LNCAP (cell line): Measurements from ENCODE around the gene C19orf81.

Experiments
- CTCF ChIP-seq: fragments of 450-650 bp; IDR thresholded peaks from 2 replicates; pipeline ENCODE4 v1.5.1; 2017; ENCODE audit warnings: mild to moderate bottlenecking

C19orf81 gene

DNA sequence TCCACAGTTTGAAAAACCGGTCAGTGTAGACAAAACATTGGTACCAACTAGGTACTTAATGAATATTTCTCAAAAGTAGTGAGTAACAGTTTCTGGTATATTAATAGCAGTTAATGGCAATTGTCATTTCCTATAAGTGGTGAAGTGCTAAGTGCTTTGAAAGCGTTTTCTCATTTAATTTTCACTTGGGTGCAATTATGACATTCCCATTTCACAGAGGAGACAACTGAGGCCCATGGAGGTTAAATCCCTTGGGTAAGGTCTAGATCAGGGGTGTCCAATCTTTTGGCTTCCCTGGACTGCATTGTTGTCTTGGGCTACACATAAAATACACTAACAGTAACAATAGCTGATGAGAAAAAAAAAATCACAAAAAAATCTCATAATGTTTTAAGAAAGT is 8.9 kb upstream of the C19orf81 start:
- TF ChIP-seq CTCF: no peak

DNA sequence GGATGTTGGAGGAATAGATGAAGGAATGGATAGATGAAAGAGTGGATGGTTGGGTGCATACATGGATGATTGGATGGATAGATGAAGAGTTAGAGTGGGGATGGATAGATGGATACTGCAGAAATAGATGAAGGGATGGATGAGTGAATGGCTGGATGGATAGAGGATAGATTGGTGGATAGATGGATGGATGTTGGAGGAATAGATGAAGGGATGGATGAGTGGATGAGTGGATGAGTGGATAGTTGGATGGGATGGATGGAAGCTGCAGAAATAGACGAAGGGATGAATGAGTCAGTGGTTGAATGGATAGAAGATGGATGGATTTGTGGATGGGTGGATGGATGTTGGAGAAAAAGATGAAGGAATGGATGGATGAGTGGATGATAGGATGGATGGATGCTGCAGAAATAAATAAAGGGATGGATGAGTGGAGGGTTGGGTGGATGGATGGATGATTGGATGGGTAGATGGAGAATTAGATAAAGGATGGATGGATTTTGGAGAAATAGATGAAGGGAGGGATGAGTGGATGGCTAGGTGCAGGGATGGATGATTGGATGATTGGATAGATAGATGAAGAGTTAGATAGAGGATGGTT is 4.8 kb upstream of the C19orf81 start:
- TF ChIP-seq CTCF: no peak

- no peak for TF ChIP-seq CTCF
These were observed 4.1 kb upstream of the C19orf81 start for GRCh38 chr19:50645107-50645506.

- no peak for TF ChIP-seq CTCF
These were observed 3.0 kb upstream of the C19orf81 start for GRCh38 chr19:50646074-50646807.

DNA sequence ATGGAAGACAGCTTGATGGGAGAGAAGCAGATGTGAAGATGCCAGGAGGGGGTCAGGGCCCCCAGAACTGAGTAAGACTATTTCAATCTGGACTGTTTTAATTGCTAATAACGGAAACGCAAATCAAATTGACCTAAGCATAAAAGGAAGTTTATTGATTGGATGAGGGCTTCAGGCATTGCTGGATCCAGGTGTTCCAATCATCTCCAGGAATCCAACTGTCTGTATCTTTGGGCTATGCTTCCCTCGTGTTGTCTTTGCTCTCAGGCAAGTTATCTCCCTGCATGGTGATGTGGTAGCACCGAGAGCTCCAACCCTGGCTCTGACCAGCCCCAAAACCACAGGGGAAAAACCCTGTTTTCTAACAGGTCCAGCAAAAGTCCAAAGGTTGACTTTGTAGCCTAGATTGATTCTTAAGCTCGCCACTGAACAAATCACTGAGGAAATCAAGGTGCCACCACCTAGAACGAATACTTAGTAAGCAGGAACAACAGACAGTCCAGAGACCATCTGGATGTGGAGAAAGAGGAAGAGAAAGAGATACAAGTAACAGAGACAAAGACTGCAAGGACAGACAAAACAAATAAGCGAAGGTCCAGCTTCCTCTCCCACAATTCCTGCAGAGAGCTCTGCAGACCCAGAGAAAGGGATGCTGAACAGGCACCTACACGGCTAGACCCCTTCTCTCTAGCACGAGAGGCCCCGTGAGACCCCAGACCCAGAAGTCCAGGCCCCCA is 1.2 kb upstream of the C19orf81 start:
- no peak for TF ChIP-seq CTCF

GRCh38 chr19:50648659-50649058 is 586 bp upstream of the C19orf81 start:
- TF ChIP-seq CTCF: no peak

GRCh38 chr19:50651174-50651573 is 1.9 kb downstream of the C19orf81 start:
- TF ChIP-seq CTCF: no peak
